HepG2 (cell line): ENCODE results near the gene PPP1R14D. TPM values are rescaled to one million over a fixed set of nuclear protein-coding genes. Genes with fewer than 3 reads are reported as not detected.

Experiments used
- FOXA1 ChIP-seq, 2 experiments: fragments of 450-650 bp in 1 of 2; sonication (generic) in 1 of 2; formaldehyde crosslinking in 1 of 2; IDR thresholded peaks; 2 replicates each; pipeline versions ENCODE4 v1.4.0 to v1.6.1; 2016 to 2020; ENCODE audit warnings: missing genetic modification reagents in 1 of 2
- MAFF ChIP-seq: IDR thresholded peaks from 2 replicates; pipeline ENCODE4 v1.6.1; 2011; ENCODE audit warnings: low read depth, low read length, improper control_type of control experiment
- PITX1 ChIP-seq: sonication (generic); formaldehyde crosslinking; IDR thresholded peaks from 2 replicates; pipeline ENCODE4 v1.5.1; 2020; ENCODE audit warnings: mild to moderate bottlenecking, missing genetic modification reagents
- POLR2AphosphoS2 ChIP-seq: IDR thresholded peaks from 2 replicates; pipeline ENCODE4 v1.6.1; 2011; ENCODE audit warnings: low read depth, low read length, improper control_type of control experiment
- RCOR2 ChIP-seq: IDR thresholded peaks from 2 replicates; pipeline ENCODE4 v1.6.1; 2016; ENCODE audit warnings: missing biosample characterization, missing genetic modification reagents
- SAP130 ChIP-seq: IDR thresholded peaks from 2 replicates; pipeline ENCODE4 v1.6.1; 2016; ENCODE audit warnings: low read depth
- SP5 ChIP-seq: IDR thresholded peaks from 2 replicates; pipeline ENCODE4 v1.6.1; 2016; ENCODE audit warnings: low read depth, borderline replicate concordance
- TFAP4 ChIP-seq: sonication (generic); IDR thresholded peaks from 2 replicates; pipeline ENCODE4 v1.6.1; 2016; ENCODE audit warnings: low read depth, borderline replicate concordance
- ZKSCAN8 ChIP-seq: IDR thresholded peaks from 2 replicates; pipeline ENCODE4 v1.6.1; 2016; ENCODE audit warnings: borderline replicate concordance, missing genetic modification reagents, missing compliant biosample characterization
- ZNF12 ChIP-seq: sonication (generic); formaldehyde crosslinking; IDR thresholded peaks from 2 replicates; pipeline ENCODE4 v1.5.0; 2020; ENCODE audit warnings: missing genetic modification reagents
- ZNF142 ChIP-seq: sonication (generic); formaldehyde crosslinking; IDR thresholded peaks from 2 replicates; pipeline ENCODE4 v1.4.0; 2020; ENCODE audit warnings: missing genetic modification reagents
- ZNF253 ChIP-seq: sonication (generic); formaldehyde crosslinking; IDR thresholded peaks from 2 replicates; pipeline ENCODE4 v1.8.0; 2022; ENCODE audit warnings: mild to moderate bottlenecking, missing genetic modification reagents, borderline replicate concordance
- ZNF784 ChIP-seq: sonication (generic); formaldehyde crosslinking; IDR thresholded peaks from 2 replicates; pipeline ENCODE4 v1.5.1; 2020; ENCODE audit warnings: missing genetic modification reagents, mild to moderate bottlenecking, borderline replicate concordance
- ZZZ3 ChIP-seq: sonication (generic); formaldehyde crosslinking; IDR thresholded peaks from 2 replicates; pipeline ENCODE4 v1.4.0; 2020; ENCODE audit warnings: missing genetic modification reagents, mild to moderate bottlenecking, borderline replicate concordance
- polyA plus RNA-seq, 8 experiments: library from polyadenylated mRNA; depleted of rRNA in 3 of 8; stranded (reverse) in 7 of 8; unstranded in 1 of 8; fragments of >200 nt; fragmentation: Illumina TruSeq in 4 of 8; extraction: Trizol in 4 of 8; gene quantifications; 2 replicates each; pipeline versions ENCODE4 v1.2.1 to v1.2.3, GENCODE V29; 2011 to 2016; ENCODE audit warnings: low read depth in 4 of 8, missing spikeins in 1 of 8, mixed read lengths in 1 of 8; ENCODE audit not compliant: insufficient read depth in 1 of 8
- total RNA-seq, 5 experiments: library from RNA; depleted of rRNA; stranded (reverse); fragments of >200 nt; fragmentation: Illumina TruSeq; extraction: Trizol; gene quantifications; 2 replicates each; pipeline ENCODE4 v1.2.3, GENCODE V29; 2016; ENCODE audit warnings: low read depth in 1 of 5
- TF ChIP-seq, protein P1 (sequence below): sonication (generic); formaldehyde crosslinking; IDR thresholded peaks from 2 replicates; pipeline ENCODE4 v1.5.0; 2020; ENCODE audit warnings: mild to moderate bottlenecking, missing genetic modification reagents
- TF ChIP-seq, protein P2 (sequence below): sonication (generic); formaldehyde crosslinking; IDR thresholded peaks from 2 replicates; pipeline ENCODE4 v1.5.0; 2020; ENCODE audit warnings: mild to moderate bottlenecking, missing genetic modification reagents, moderate library complexity
- TF ChIP-seq, protein P3 (sequence below): sonication (generic); formaldehyde crosslinking; IDR thresholded peaks from 2 replicates; pipeline ENCODE4 v1.4.0; 2020; ENCODE audit warnings: missing genetic modification reagents

The PPP1R14D gene
- total and polyA plus RNA-seq, 2 of the 13 experiments (the other 11 are each of a cell fraction or from before 2014, with no cell fraction given), result 0.53 to 0.55 TPM

DNA sequence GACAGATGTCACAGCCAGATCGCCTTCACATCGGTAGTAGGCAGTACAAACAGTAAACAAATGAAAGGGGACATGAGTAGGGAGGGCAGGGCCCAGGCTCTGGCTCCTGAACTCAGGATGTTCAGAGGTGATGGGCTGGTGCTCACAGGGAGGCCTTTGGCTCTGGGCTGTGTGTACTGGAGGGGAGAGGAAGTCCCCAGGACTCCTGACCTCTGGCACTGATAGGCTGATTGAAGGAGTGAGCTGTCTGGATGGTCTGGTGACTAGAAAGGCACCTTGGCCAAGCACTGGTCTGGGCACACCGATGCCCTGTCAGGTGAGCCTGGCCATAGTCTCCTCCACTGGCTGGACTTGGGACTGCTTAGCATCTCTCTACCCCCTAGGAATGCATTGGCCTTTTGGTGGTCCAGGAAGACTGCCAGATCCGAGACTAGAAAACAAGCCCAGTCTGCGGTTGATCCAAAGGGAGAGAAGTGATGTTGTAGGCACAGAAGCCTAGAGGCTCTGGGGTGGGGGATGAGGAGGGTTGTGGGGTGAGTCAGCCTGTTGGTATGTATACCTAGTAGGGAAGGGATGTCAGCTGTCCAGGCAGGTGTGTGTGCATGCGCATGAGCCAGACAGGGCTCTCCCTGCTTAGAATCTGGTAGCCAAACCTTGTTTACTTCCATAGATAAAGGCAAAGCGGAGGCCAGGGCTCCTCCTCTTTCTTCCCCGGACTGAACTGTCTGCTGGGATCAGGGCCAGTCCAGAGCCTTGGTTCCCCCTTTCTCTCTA, 17.2 kb upstream of the PPP1R14D start (continued):
- TF ChIP-seq, protein P1, sequence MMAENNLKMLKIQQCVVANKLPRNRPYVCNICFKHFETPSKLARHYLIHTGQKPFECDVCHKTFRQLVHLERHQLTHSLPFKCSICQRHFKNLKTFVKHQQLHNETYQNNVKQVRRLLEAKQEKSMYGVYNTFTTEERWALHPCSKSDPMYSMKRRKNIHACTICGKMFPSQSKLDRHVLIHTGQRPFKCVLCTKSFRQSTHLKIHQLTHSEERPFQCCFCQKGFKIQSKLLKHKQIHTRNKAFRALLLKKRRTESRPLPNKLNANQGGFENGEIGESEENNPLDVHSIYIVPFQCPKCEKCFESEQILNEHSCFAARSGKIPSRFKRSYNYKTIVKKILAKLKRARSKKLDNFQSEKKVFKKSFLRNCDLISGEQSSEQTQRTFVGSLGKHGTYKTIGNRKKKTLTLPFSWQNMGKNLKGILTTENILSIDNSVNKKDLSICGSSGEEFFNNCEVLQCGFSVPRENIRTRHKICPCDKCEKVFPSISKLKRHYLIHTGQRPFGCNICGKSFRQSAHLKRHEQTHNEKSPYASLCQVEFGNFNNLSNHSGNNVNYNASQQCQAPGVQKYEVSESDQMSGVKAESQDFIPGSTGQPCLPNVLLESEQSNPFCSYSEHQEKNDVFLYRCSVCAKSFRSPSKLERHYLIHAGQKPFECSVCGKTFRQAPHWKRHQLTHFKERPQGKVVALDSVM (CRISPR knock-in tag), result peak; percentile 46; the same call in 1 of the 2 replicates
- TF ChIP-seq ZKSCAN8 (CRISPR knock-in tag) (no peak), MAFF (no peak), FOXA1 (IDR thresholded peaks at IDR 0.05) (no peak), FOXA1 (CRISPR knock-in tag; IDR thresholded peaks at IDR 0.05) (peak; percentile 83), TFAP4 (peak; percentile 88; the same call in 1 of the 2 replicates), SP5 (peak; percentile 37; the same call in 1 of the 2 replicates), SAP130 (CRISPR knock-in tag) (peak; percentile 54), POLR2AphosphoS2 (no peak), PITX1 (CRISPR knock-in tag) (no peak), ZZZ3 (CRISPR knock-in tag) (no peak), RCOR2 (no peak), ZNF142 (CRISPR knock-in tag) (no peak), ZNF253 (0 out of 2 replicates have a peak, but pooled peaks have one; percentile 22), ZNF784 (no peak), ZNF12 (CRISPR knock-in tag) (0 out of 2 replicates have a peak, but pooled peaks have one; percentile 8)
- TF ChIP-seq, protein P2, sequence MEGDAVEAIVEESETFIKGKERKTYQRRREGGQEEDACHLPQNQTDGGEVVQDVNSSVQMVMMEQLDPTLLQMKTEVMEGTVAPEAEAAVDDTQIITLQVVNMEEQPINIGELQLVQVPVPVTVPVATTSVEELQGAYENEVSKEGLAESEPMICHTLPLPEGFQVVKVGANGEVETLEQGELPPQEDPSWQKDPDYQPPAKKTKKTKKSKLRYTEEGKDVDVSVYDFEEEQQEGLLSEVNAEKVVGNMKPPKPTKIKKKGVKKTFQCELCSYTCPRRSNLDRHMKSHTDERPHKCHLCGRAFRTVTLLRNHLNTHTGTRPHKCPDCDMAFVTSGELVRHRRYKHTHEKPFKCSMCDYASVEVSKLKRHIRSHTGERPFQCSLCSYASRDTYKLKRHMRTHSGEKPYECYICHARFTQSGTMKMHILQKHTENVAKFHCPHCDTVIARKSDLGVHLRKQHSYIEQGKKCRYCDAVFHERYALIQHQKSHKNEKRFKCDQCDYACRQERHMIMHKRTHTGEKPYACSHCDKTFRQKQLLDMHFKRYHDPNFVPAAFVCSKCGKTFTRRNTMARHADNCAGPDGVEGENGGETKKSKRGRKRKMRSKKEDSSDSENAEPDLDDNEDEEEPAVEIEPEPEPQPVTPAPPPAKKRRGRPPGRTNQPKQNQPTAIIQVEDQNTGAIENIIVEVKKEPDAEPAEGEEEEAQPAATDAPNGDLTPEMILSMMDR (CRISPR knock-in tag), result no peak
- TF ChIP-seq, protein P3, sequence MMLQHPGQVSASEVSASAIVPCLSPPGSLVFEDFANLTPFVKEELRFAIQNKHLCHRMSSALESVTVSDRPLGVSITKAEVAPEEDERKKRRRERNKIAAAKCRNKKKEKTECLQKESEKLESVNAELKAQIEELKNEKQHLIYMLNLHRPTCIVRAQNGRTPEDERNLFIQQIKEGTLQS, result peak; percentile 95
